PC-3 (cell line): Measurements from ENCODE around the gene ABCC11. TPM values are rescaled to one million over a fixed set of nuclear protein-coding genes. Genes with fewer than 3 reads are reported as not detected.

Source experiments
- ATAC-seq: fragments of 200-7000 bp; cut with Tn5 transposase; 2 replicates; pipeline ENCODE4 v1.9.1; 2020; ENCODE audit warnings: mild to moderate bottlenecking, moderate library complexity
- BruUV-seq: library from RNA; stranded (reverse); fragments of 400-500 nt; replicated peaks from 2 replicates; lab custom pipeline; 2021; lab: Mats Ljungman, UMichigan
- CTCF ChIA-PET: fragments of 300-600 bp; sonication (Branson Sonifier 250); formaldehyde crosslinking; loops from one replicate; lab custom pipeline; 2022; ENCODE audit warnings: antibody characterized with exemption; lab: Charles Lee
- POLR2A ChIA-PET: fragments of 300-600 bp; sonication (Branson Sonifier 250); formaldehyde crosslinking; loops from one replicate; lab custom pipeline; 2022; ENCODE audit warnings: antibody characterized with exemption; ENCODE audit not compliant: unreplicated experiment; lab: Charles Lee
- DNase-seq: peaks from one replicate; pipeline ENCODE4 v3.0.0-alpha.2; 2015
- H2AFZ ChIP-seq: fragments of 300-600 bp; sonication (generic); 2 replicates; pipeline ENCODE4 v1.6.0; 2016; ENCODE audit warnings: antibody characterized with exemption, low read length
- H3F3A ChIP-seq: fragments of 300-600 bp; sonication (generic); one replicate; pipeline ENCODE4 v1.6.0; 2017; ENCODE audit warnings: antibody characterized with exemption, low read length, control low read depth, mild to moderate bottlenecking; ENCODE audit not compliant: unreplicated experiment
- H3K27ac ChIP-seq: fragments of 300-600 bp; sonication (generic); 2 replicates; pipeline ENCODE4 v1.5.1; 2016; ENCODE audit warnings: mild to moderate bottlenecking, low read length
- H3K27me3 ChIP-seq: fragments of 300-600 bp; sonication (generic); 2 replicates; pipeline ENCODE4 v1.6.1; 2016; ENCODE audit warnings: low read length, mixed read lengths
- H3K36me3 ChIP-seq: fragments of 300-600 bp; sonication (generic); 2 replicates; pipeline ENCODE4 v1.6.1; 2016; ENCODE audit warnings: low read depth, mixed run types, low read length, mixed read lengths
- H3K4me1 ChIP-seq: fragments of 300-600 bp; sonication (generic); 2 replicates; pipeline ENCODE4 v1.5.1; 2016; ENCODE audit warnings: low read length; ENCODE audit not compliant: insufficient read depth
- H3K4me2 ChIP-seq: fragments of 300-600 bp; sonication (generic); 2 replicates; pipeline ENCODE4 v1.6.0; 2016; ENCODE audit warnings: low read length
- H3K4me3 ChIP-seq: fragments of 300-600 bp; sonication (generic); 2 replicates; pipeline ENCODE4 v1.5.1; 2016; ENCODE audit warnings: mild to moderate bottlenecking, low read length, mixed read lengths
- H3K79me2 ChIP-seq: fragments of 300-600 bp; sonication (generic); 2 replicates; pipeline ENCODE4 v1.6.1; 2017; ENCODE audit warnings: low read length, mixed read lengths
- H3K9ac ChIP-seq: fragments of 300-600 bp; sonication (generic); 2 replicates; pipeline ENCODE4 v1.6.0; 2016; ENCODE audit warnings: mild to moderate bottlenecking, low read length
- H3K9me2 ChIP-seq: fragments of 300-600 bp; sonication (generic); replicated peaks from 2 replicates; pipeline ENCODE4 v1.6.1; 2016; ENCODE audit warnings: mixed run types, low read length, mixed read lengths
- H3K9me3 ChIP-seq: fragments of 300-600 bp; sonication (generic); 2 replicates; pipeline ENCODE4 v1.6.1; 2016; ENCODE audit warnings: low read length, mixed read lengths
- H4K20me1 ChIP-seq: fragments of 300-600 bp; sonication (generic); 2 replicates; pipeline ENCODE4 v1.6.1; 2016; ENCODE audit warnings: low read length, mixed read lengths
- CTCF ChIP-seq: fragments of 300-600 bp; sonication (generic); conservative IDR thresholded peaks from 2 replicates; pipeline ENCODE4 v1.5.1; 2017; ENCODE audit warnings: antibody characterized with exemption, low read depth, mild to moderate bottlenecking, low read length
- EZH2 ChIP-seq: fragments of 300-600 bp; sonication (generic); IDR thresholded peaks from one replicate; pipeline ENCODE4 v1.6.1; 2017; ENCODE audit warnings: antibody characterized with exemption, mild to moderate bottlenecking, low read length; ENCODE audit not compliant: unreplicated experiment
- EZH2phosphoT487 ChIP-seq: fragments of 300-600 bp; sonication (generic); IDR thresholded peaks from 2 replicates; pipeline ENCODE4 v1.6.1; 2018; ENCODE audit warnings: mild to moderate bottlenecking, antibody characterized with exemption, low read length, borderline replicate concordance
- intact Hi-C: fragments of 100-400 bp; cut with micrococcal nuclease; formaldehyde crosslinking; loops from 2 replicates; pipeline ENCODE4 v1.9.0; 2023
- total RNA-seq: library from RNA; depleted of rRNA; stranded (reverse); fragments of >200 nt; gene quantifications from 2 replicates; pipeline ENCODE4 v1.2.3, GENCODE V29; 2014

Gene ABCC11
- total RNA-seq, 1 experiment from 2014 or later, result 0.26 TPM

- no peaks in the 10 kb centered on the region for H3K79me2 ChIP-seq
Observed at GRCh38 chr16:48220891-48221290, 26.4 kb downstream of the ABCC11 start.

GRCh38 chr16:48218473-48218872 is 28.9 kb downstream of the ABCC11 start:
- H2AFZ ChIP-seq, result no peak overlapping the region
- ChIA-PET CTCF (no interaction called here), POLR2A (no interaction called here)
- H3K9ac ChIP-seq, result no peak overlapping the region
- DNase-seq, result no peak
- H3K4me3 ChIP-seq, result no peak overlapping the region
- H3K4me1 ChIP-seq, result no peaks in the 10 kb centered on the region
- no peaks in the 10 kb centered on the region for H3K36me3 ChIP-seq
- no peaks in the 10 kb centered on the region for H3K9me2 ChIP-seq
- no peaks in the 10 kb centered on the region for H3K9me3 ChIP-seq
- H3K27me3 ChIP-seq, result no peaks in the 10 kb centered on the region
- no peak overlapping the region for H3K4me2 ChIP-seq
- no peak for ATAC-seq
- no peak overlapping the region for H3K27ac ChIP-seq
- no peaks in the 10 kb centered on the region for H3F3A ChIP-seq
- no peak for TF ChIP-seq CTCF
- TF ChIP-seq EZH2, result no peak
- TF ChIP-seq EZH2phosphoT487, result no peak
- no peaks in the 10 kb centered on the region for H4K20me1 ChIP-seq
- BruUV-seq, result no TSS peak
- H3K79me2 ChIP-seq, result no peaks in the 10 kb centered on the region
- intact Hi-C loops, result no loop called here

More at GRCh38 chr16:48220891-48221290, 26.4 kb downstream of the ABCC11 start:
- ChIA-PET CTCF (no interaction called here), POLR2A (no interaction called here)
- H3K9me2 ChIP-seq, result no peaks in the 10 kb centered on the region
- H4K20me1 ChIP-seq, result no peaks in the 10 kb centered on the region
- no peaks in the 10 kb centered on the region for H3K4me1 ChIP-seq
- no peaks in the 10 kb centered on the region for H3K9me3 ChIP-seq
- H3K9ac ChIP-seq, result no peak overlapping the region
- no peak for ATAC-seq
- no peaks in the 10 kb centered on the region for H3K36me3 ChIP-seq
- H3F3A ChIP-seq, result no peaks in the 10 kb centered on the region
- TF ChIP-seq EZH2phosphoT487, result no peak
- TF ChIP-seq EZH2, result no peak
- TF ChIP-seq CTCF, result no peak
- no peak overlapping the region for H3K27ac ChIP-seq
- intact Hi-C loops, result no loop called here
- DNase-seq, result no peak
- H3K4me3 ChIP-seq, result no peak overlapping the region
- H2AFZ ChIP-seq, result no peak overlapping the region
- no peak overlapping the region for H3K4me2 ChIP-seq
- H3K27me3 ChIP-seq, result no peaks in the 10 kb centered on the region
- BruUV-seq, result no TSS peak

GRCh38 chr16:48217708-48218107 is 29.6 kb downstream of the ABCC11 start:
- POLR2A ChIA-PET, result no interaction called here
- Histone ChIP-seq H3K27me3 (no peaks in the 10 kb centered on the region), H3K9me2 (no peaks in the 10 kb centered on the region), H3K9me3 (no peaks in the 10 kb centered on the region), H3K79me2 (no peaks in the 10 kb centered on the region), H2AFZ (no peak overlapping the region), H3K4me2 (no peak overlapping the region), H3F3A (no peaks in the 10 kb centered on the region), H3K9ac (no peak overlapping the region), H4K20me1 (no peaks in the 10 kb centered on the region), H3K4me1 (no peaks in the 10 kb centered on the region), H3K36me3 (no peaks in the 10 kb centered on the region), H3K27ac (no peak overlapping the region), H3K4me3 (no peak overlapping the region)
- intact Hi-C loops, result no loop called here
- ATAC-seq, result no peak
- BruUV-seq, result no TSS peak
- DNase-seq, result no peak
- CTCF ChIA-PET, result no interaction called here
- TF ChIP-seq EZH2phosphoT487, result no peak
- TF ChIP-seq CTCF, result no peak
- TF ChIP-seq EZH2, result no peak
